ENCODE measurements around the gene PITPNB.

PITPNB gene

DNA sequence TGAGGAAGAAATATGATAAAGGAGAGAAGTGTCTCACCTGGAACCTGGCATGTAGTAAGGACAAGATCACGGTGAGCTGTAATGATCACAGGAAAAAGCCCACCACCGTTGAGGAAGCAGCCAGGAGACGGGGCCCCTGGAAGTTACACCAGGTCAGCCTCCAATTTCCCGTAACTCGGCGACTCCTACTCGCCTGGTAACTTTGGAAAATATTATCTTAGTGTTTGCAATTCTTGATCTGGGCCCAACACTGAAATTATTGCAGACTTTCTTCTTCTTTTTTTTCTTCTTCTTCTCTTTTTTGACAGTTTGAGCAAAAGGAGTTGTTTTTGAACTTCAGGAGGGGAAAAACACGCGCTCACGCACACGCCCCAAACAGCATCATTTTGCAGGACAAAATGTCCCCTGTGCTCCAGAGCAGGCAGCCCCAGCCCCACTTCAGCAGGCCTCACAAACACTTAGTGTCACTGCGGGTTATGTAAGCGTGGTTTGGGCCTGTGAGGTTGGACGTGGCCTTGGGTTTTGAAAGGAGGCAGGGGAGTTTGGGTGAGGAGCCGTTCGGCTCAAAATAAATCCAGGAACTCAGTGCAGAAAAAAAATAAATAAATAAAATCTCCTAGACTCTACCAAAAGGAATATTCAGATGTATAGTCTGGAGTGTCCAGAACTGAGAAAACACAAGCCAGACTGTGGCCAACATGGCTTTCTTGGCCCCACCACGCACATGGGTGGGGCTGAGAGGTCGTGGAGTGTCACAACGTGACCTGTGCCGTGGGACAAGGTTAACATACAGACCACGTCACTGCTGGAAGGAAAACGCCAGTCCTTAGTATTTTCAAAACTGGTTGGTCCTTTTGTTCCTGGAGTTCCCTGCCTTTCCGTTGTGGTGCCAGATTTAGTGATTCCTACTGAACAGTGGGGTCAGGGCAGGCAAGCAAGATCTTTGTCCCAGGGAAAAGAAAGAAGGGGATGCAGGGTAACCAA lies 91.2 kb downstream of the PITPNB start:
- no peak for DNase-seq

DNA sequence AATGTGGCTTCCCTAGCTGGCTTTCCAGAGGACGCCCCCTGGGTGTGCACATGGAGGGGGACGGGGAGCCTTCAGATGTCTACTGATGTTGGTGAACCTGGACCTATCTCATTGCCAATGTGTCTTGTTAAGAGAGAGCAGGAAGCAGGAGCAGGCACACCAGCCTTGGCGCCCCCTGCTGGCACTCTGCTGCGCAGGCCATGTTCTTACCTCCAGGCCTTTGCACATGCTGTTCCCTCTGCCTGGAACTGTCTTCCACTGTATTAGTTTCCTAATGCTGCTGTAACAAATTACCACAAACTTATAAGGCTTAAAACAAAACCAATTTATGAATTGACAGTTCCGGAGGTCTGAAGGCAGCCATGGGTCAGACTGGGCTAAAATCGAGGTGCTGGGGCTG lies 93.9 kb downstream of the PITPNB start:
- DNase-seq: no peak

DNA sequence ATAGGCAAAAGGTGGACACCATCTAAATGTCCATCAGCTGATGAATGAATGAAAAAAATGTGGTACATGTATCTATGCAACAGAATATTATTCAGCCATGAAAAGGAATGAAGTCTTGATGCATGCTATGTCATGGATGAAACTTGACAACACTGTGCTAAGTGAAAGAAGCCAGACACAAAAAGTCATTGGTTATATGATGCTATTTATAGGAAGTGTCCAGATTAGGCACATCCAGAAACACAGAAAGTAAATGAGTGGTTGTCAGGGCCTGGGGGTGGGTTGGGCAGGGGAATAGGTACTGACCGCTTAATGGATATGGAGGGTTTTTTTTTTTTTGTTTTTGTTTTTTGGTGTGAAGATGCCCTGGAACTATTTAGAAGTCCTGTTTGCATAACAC lies 95.8 kb downstream of the PITPNB start:
- DNase-seq: no peak

DNA sequence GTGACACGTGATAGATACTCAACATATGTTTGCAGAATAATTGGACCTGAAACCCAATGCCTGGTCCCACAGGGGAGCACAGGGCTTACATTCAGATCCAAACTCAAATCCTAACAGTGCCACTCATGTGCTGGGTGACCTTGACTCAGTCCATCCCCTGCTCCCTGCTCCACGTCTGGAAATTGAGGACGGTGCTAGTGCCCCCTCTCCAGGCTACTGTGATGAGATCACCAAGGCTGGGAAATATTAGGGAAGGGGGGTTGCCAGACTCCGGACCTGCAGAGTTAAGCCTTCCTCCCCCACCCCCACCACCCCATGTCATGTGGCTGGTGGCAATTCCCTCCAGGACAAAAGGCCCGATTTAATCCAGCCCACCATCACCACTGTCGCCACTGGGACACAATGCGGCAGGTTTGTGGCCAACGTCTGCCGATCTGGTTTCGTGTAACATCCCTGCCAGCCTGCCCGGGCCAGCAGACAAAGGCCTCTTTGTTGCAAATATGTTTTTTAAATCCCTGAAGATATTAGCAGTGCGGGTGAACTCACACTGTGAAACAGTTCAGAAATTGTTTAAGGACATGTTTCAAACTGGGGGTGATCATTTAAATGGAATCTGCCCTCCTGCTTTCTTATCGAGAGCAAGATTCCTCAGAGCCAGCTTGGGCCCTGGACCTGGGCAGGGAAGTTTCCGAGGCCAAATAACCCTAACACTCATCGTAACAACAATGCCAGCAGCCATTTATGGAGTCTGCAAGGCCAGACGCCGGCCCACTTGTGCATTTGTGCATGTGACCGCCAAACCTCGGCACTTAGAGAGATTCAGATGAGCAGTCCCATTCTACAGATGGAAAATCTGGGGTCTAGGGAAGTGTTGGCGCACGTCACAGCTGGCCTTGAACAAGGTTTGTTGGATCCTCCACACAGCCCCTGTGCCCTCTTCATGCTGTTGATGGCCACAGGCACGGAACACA lies 97.9 kb downstream of the PITPNB start:
- DNase-seq: no peak

DNA sequence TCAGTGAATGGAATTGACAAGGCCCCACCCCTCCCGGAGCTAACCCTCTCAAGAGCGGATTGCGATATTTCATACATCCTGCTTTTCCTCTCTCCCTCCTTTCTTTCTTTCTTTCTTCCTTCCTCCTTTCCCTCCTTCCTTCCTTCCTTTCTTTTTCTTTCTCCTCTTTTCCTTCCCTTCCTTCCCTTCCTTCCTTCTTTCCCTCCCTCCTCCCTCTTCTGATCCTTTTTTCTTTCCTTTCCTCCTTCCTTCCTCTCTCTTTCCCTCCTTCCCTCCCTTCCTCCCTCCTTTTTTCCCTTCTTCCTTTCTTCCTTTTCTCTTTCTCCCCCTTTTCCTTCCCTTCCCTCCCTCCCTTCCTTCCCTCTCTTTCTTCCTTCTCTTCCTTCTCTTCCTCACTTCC lies 102.5 kb downstream of the PITPNB start:
- DNase-seq: no peak

DNA sequence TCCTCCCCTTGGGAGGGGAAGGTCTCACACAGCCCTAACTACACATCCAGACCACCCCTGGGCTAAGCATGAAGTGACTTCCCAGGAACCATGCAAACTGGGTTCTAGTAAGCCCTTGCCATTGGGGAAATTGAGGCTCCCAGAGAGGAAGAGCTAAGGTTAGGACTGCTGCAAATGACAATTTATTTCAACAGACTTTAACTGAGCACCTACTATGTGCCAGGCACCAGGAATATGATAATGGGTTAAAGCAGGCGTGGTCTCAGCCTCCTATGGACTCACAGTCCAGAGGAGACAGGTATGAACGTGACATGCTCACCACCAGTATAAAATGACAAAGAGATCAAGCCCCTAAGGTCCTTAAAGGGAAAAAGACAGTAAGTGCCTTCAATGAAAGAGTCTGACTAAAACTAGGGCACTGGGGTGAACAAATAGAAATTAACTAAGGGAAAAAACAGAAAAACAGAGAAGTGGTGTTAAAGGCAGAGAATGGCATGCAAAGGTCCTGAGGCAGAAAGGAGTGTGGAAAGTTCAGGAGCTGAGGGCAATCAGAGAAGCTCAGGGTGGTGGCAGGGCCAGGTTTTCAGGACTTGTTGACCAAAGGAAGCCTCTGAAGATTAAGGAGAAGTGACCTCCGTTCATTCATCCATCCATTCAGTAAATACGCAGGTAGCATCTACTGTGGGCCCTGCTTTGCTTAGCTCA lies 103.1 kb downstream of the PITPNB start:
- no peak for DNase-seq

DNA sequence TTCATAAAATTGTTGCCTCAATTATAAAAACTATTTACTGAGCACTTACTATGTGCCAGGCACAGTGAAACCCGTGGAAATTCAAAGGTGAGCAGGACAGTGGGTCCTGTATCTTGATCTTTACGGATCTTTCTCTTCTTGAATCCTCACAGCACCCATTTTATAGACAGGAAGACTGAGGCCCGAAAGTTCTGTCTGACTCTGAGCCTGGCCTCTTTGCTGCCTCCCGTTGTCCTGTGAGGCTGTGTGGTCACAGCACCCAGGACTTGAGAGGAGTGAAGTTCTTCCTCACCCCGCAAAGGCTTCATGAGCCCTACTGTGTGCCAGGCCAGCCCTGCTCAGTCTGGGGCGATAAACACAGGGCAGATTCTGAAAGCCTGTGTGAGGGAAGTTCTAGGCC lies 104.1 kb downstream of the PITPNB start:
- no peak for DNase-seq

DNA sequence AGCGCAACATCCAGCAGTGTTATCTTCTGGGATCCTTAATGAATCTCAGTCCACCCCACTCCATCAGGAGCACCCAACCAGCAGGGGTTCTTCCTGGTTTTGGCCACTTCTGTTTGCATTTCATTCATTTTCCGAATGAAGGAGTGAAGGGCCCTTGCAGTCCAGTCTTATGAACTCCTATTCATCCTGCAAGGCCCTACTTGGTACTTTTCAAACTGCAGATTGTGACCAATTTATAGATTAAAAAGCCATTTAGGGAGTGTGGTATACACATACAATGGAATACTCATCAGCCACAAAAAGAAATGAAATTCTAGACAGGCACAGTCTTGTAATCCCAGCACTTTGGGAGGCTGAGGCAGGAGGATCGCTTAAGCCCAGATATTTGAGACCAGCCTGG lies 107.3 kb downstream of the PITPNB start:
- no peak for DNase-seq

DNA sequence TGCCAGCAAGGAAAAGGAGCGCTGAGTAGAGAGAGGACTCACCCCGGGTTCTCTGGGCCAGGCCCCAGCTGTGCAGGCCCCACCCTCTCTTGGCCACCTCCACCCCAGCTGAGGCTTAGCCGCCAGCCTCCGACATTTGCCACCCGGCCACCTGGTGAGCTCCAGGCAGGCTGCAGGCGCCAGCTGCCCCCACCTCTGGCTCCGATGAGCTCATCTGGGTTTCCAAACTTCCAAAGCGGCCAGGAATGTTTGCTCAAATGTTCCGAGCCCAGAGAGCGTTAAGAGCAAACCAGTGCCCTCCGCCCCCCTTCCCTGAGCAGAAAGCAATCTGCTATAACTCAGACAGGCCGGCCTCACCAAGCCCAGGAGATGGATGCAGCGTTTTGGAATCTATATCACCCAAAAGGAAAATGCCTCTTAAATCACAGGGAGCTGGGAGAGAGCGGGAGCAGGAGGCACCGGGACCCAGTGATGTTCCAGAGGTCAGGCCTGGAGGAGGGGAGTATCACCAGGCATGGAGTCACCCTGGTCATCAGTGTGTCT lies 108.4 kb downstream of the PITPNB start:
- DNase-seq: no peak

DNA sequence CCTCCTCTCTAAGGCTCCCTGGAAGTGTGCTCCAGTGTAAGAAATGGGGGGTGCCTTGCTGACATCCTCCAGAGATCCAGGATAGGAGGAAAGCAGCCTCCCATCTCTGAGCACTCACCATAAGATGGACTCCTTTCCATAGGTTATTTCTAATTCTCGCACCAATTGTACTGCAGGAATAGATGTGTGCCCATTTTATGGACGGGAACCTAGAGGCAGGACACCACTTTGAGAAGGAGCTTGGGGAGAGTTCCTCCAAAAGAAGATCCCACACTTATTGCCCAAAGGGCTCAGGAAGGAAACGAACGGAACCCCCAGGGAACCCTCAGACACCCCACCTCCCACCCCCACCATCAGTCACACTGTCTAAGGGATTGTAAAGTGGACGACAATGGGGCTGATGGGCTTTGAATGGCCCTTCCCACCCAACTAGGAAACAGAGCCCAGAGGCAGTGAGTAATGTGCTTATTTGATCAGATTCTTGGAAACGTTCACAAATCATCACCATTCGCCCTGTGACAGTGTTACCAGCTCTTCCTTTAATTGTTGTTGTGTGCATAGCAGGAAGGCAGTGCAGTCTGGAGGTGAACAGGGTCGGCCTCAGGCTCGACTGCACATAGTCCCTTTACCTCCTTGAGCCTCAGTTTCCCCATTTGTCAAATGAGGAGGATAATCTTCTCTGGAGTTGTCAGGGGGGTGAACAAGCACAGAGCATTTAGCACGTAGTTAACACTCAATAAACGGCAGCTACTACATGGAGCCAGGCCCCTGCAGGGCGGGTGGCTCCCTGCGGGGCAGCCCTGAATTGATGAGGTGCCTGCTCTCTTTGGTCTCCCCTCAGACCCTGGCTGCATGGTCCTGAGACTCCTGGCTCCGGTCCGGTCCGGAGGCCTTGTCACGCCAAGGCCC lies 109.1 kb downstream of the PITPNB start:
- no peak for DNase-seq

DNA sequence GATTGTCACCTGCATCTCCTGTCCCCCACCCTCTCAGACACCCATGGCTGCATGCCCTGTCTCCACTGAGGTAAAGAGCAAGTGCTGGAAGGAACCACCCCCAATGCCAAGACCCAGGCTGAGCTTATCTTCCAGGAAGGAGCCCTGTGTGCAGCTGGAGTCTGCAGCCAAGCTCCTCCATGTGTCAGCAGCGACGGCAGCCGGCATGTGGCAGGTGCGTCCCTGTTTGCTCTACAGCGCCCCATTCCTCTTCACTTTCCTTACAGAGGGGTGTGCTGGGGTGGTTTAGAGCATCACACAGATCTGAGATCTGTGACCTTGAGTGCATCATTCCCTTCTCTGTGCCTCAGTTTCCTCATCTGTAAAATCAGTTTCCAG lies 109.8 kb downstream of the PITPNB start:
- DNase-seq: no peak

DNA sequence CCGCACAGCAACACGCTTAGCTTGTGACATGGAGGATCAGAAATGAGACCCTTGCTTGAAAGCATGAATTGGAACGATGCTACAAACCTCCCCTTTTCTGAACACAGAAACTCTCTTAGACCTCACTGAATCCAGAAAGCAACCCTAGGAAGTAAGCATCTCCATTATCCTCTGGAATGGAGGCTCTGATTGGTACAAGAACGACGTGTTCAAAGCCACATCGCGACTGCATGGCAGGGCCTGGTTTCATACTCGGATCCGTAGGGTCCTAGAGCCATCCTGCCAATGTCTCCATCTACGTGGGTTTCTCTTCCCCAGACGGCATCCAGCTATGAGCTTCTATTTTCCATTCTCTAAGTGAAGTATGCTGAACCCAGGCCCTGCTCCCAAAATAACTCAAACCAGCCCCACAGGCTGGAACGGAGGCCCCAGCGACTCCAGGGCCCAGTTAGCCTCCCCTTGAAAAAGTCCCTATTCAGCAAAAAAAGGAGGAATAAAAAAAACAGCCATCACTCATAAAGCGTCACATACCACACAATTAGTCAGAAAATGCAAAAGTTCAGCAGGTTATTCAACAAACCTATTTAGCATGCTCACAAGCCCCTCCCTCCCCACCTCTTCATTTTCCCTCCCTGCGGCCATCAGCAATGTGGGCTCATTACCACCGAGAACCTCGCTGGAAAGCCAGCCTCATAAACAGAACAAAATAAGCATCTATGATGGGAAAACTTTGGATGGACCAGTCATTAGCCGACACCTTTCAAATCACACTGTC lies 110.4 kb downstream of the PITPNB start:
- DNase-seq: no peak

DNA sequence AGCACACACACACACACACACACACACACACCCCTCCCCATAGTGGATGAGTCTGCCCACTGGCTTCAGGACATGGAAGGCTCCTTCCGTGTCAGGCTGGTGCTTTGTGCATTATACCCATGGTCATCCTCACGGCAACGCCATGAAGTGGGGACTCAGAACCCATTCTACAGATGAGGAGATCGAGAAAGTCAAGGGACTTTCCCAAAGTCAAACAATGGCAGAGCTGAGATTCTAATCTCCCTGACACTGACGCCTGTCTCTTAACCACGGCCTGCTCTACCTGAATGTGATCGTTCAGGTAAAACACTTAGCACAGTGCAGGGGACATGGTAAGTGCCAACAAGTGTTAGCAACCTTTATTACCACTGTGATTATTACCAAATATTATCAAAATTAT lies 113.2 kb downstream of the PITPNB start:
- DNase-seq: no peak

DNA sequence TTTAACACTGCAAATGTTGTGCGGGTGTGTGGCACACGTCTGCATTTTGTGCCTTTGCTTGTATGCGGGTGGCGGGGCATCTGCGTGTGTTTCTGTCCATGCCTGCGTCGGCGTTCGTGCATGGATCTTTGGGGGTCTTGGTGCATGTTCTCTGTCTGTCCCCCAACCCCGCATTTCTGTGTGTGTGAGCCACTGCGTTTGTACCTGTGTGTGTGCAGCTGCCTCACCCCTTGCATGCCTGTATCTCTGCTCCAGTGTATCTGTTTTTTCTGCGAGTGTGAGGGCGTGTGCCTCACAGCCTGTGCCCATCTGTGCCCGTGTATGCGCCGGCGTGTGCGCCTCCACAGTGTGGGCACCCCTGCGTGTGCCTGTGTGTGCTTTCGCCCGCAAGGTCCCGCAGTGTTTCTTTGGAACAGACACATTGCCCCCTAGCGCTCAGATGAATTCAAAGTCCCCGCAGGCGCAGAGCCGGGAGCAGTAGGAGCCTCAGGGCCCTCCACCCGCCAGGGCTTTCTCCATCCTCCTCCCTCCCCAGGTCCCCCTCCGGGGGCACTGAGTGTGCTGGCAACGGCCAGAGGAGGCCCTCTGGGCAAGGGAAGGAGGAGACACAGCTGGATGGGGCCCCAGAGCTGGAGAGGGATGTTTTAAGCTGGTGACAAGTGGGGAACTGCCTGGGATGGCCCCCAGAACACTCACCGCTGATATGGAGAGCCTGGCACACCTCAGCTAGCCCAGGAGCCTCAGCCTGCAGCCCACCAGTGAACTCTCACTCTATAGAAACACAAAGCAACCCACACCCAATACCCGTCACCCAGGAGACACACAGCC lies 114.4 kb downstream of the PITPNB start:
- DNase-seq: no peak

DNA sequence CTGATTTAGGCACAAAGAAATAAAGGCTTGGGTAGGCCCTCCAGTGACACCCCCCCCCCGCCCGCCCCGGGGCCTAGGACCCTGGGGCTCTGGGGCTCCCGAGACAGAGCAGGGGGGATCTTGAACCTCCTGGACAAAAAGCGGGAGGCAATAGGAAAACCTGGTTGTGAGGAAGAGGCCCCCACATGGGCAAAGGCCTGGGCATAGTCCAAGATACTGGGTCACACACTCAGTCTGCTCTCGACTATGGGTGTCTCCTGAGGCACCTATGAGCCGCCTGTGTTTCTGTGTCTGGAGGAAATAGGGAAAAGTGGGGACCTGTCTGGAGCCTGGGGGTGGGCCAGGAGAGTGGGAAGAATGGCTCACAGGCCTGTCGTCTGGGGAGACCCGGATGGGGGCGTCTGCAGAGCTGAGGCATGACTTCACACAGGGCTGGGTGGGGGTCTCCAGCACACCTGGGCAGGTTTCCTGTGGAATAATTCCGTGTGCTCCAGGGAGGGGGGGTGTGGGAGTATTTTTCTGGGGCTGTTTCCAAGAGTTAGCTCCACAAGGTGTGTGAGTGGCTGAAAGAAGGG lies 115.1 kb downstream of the PITPNB start:
- no peak for DNase-seq

DNA sequence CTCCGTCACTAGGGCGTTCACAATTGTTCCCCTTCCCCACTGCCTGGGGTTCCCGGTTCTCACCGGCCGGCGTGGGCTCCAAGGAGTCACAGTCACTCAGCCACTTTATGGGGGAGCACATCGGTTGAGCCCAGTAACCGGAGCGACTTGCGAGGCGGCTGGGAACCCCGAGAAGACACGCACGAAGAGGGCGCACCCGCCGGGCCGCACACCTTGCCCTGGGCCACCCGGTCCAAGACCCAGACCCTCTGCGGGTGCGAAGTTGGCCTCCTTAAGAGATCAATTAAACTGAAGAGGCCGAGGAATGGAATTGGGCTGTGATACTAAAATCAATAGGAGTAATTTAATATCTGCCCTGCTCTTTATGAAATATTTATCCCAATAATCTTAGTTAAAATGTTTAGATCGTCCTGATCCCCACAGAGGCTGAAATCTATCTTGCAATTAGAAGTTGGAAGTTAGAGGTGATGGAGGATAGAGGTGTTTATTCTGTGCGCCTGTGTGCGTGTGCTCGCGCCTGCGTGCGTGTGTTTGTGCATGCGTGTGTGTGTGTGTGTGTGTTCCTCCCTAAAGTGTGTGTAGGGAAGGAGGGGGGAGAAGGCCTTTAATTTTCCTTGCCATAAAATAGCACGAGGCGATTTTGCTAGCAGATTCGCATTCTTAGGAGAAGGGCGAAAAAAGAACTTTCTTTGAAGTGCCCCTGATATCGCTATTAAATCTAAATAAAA lies 116.5 kb downstream of the PITPNB start:
- DNase-seq: no peak
